RPMI7951 (cell line): ENCODE results near the gene PLD6. TPM values are rescaled to one million over a fixed set of nuclear protein-coding genes. Genes with fewer than 3 reads are reported as not detected.
"Not testable (repeated sequence)": the region's sequence is repeated elsewhere in the genome, so short reads cannot be mapped to it uniquely, and the experiment has no call there.

Source experiments
- DNase-seq: peaks from one replicate; pipeline ENCODE4 v3.0.0-alpha.2; 2012; ENCODE audit warnings: low read depth
- total RNA-seq: library from RNA; depleted of rRNA; stranded (reverse); fragments of >200 nt; shearing (Covaris generic); gene quantifications from 2 replicates; pipeline ENCODE4 v1.2.3, GENCODE V29; 2014

Gene PLD6
- total RNA-seq, 1 experiment from 2014 or later, result 0.24 TPM

- DNase-seq, result no peak
Measured at GRCh38 chr17:17177176-17177575, 29.0 kb downstream of the PLD6 start.

GRCh38 chr17:17176341-17176740 lies 29.8 kb downstream of the PLD6 start:
- DNase-seq, result no peak

- no peak for DNase-seq
Measured at GRCh38 chr17:17175917-17176316, 30.2 kb downstream of the PLD6 start.

- DNase-seq, result no peak
Measured at GRCh38 chr17:17175340-17175739, 30.8 kb downstream of the PLD6 start.

DNA sequence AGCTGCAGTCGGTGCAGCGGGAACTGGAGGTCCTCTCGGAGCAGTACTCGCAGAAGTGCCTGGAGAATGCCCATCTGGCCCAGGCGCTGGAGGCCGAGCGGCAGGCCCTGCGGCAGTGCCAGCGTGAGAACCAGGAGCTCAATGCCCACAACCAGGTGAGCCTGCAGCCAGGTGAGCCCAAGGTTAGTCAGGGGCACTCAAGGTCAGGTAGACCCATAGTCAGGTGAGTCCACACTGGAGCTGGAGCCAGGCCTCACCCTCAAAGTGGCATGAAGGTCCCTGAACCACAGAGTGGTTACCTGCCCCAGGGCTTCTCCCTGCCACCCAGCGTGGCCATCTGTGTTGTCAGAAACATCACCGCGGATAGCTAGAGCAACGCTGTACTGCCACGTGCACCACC lies 32.2 kb downstream of the PLD6 start:
- no peak for DNase-seq

DNA sequence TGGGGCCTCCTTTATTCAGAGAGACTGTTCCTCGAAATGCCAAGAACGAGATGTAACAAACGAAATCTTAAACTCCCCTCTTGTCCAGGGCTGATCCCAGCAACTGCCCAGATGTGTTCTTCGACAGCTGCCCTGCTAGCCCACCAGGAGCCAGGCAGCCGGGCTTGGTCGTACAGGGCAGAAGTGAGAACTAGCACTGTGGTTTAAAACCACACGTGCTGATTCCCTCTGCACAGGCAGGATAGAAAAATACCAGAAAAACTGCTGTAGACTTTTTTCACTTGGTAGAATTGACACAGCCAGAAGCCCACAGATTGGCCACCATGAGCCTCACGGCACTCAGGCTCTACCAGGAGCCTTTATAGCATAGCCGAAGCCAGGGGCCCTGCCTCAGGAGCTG lies 33.1 kb downstream of the PLD6 start:
- DNase-seq, result no peak

DNA sequence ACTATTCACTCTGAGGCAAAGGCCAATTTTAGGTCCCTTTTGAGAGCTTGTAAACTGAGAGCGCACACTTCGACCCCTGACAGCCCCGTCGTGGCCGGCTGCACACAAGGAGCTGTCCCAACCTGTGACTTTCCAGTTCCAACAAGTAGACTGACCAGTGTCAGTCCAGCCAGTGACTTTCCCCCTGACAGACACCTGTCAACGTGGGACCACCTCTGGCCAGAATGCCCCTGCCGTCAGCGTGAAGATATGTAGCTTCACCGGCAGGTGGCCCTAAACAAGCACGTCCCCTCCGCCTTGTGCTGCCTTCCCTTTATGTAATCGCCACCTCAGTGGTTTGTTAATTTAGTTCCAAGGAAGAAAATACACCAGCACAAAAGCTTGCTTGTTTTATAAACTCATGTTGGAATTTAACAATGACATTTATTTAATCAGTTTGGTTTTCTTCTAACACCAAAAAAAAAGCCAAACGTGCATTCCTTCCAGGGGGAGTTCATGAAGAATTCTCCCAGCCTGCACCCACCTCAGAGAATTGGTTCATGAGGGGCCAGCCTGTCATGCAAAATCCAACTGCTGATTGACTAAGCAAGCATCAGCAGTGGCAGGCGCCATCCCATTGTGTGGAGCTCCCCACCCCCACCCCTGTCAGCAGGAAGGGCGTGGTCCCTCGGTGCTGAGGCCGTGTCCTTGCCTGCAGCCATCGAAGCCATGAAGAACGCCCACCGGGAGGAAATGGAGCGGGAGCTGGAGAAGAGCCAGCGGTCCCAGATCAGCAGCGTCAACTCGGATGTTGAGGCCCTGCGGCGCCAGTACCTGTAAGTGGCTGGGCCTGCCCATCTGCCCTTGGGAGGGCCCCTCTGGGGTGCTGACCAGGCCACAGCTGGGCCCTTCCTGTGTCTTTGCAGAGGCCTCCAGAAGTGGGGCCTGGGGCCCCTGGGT lies 33.9 kb downstream of the PLD6 start:
- no peak for DNase-seq

DNA sequence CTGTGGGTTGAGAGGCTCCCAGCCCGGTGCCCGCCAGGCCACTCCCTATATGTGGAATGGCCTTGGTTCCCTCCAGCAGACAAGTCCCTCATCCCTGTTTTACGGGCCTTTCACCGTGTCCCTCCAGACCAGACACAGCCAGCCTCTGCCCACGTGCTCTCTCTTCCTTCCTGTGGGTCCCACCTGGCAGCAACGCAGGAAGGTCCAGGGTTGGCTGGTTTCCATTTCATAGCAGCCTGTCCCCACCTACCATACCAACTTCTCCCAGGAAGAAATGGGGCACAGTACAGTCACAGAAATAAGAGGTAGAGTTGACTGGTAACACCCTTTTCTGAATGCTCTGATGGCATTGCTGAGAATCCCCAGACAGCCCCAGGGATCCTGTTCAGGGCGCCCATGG lies 34.9 kb downstream of the PLD6 start:
- DNase-seq, result no peak

GRCh38 chr17:17170346-17170985 lies 35.7 kb downstream of the PLD6 start:
- peak; percentile 58 for DNase-seq

DNA sequence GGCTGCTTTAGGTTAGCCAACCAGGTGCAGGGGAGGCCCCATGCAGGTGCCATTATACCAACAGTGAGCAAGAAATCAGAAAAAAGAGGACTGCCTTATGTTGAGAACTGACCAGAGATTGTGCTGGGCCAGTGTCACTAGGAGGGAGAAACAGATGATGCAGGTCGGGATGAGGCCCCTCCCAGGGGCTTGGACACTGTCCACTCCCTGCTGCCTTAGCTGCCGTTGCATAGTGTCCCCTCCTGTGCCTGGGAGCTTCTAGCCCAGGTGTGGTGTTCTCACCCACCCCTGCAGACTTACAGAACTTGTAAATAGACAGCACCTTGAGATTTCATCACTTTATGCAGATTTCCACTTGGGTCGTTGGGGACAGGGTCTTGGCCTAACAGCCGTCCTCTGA lies 36.7 kb downstream of the PLD6 start:
- no peak for DNase-seq

DNA sequence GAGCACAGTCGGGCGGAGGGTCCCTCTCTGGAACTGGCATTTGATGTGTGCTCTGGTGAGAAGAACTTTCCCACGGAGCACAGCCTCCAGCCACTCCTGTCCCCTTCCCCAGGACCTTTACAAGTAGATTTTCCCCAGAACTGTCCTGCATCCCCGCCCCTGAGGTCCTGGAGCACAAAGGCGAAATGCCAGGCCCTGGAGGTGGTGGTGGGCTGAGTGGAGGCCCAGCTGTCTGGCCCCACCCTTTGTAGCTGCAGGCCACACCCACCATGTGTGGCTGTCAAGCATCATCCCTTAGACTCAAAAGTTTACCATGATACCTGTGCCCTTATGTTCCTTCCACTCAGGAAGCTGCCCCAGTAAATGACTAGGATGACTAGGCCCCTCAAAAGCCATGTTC lies 37.7 kb downstream of the PLD6 start:
- DNase-seq, result no peak

- DNase-seq, result no peak
Measured at GRCh38 chr17:17167986-17168385, 38.1 kb downstream of the PLD6 start.

DNA sequence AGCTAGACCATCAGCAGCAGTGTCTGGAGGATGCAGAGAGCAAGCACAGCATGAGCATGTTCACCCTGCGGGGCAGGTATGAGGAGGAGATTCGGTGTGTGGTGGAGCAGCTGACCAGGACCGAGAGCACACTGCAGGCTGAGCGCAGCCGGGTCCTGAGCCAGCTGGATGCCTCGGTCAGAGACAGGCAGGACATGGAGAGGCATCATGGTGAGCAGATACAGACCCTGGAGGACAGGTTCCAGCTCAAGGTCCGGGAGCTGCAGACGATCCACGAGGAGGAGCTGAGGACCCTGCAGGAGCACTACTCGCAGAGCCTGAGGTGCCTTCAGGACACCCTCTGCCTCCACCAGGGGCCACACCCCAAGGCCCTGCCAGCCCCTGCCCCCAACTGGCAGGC lies 38.8 kb downstream of the PLD6 start:
- DNase-seq, result no peak

GRCh38 chr17:17166446-17166845 lies 39.7 kb downstream of the PLD6 start:
- no peak for DNase-seq

GRCh38 chr17:17165666-17166308 lies 40.3 kb downstream of the PLD6 start:
- DNase-seq, result no peak

DNA sequence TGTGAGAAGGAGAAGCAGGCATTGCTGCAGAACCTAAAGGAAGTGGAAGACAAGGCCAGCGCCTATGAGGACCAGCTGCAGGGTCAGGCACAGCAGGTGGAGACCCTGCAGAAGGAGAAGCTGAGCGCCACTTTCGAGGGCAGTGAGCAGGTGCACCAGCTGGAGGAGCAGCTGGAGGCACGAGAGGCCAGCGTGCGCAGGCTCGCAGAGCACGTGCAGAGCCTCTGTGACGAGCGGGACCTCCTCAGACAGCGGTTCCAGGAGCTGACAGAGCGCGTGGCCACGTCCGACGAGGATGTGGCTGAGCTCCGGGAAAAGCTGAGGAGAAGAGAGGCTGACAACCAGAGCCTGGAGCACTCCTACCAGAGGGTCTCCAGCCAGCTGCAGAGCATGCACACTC lies 41.5 kb downstream of the PLD6 start:
- no peak for DNase-seq

DNA sequence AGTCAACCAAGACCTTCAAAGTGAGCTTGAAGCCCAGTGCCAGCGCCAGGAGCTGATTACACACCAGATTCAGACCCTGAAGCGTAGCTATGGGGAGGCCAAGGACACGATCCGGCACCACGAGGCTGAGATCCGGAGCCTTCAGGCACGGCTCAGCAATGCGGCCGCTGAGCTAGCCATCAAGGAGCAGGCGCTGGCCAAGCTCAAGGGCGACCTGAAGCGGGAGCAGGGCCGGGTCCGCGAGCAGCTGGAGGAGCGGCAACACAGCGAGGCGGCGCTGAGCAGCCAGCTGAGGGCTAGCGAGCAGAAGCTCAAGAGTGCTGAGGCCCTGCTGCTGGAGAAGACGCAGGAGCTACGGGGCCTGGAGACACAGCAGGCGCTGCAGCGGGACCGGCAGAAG lies 42.0 kb downstream of the PLD6 start:
- no peak for DNase-seq

DNA sequence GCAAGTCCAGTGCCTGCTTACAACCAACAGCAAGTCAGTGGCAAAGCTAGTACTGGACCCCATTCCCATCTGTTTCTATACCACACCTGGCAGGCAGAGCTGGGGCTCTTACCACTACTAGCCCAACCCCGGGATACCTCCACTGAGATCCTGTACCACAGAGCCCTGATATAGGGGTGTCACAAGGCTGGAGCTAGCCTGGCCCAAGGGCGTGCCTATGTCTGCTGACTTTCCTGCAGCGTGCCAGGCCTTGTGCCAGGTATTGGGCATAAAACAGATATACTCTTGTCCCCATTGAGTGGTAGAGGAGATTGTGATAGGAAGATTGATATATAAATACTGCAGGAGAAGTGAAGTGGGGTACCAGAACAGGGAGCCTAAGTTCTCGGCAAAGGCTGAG lies 44.4 kb downstream of the PLD6 start:
- no peak for DNase-seq

DNA sequence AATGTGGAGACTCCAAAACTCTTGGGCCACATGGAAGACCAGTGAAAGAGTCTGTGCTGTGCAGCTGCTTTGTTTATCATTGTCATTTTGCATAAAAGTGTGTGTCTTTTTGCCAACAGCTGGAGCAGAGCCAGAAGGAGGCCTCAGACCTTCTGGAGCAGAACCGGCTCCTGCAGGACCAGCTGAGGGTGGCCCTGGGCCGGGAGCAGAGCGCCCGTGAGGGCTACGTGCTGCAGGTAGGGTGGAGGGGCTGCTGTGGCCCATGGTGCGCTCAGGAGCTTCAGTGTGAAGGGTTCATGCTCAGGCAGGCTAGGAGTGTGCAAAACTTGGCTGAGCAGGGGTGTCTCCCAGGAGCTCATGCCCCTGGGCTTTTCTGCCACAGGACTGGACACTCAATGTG lies 45.0 kb downstream of the PLD6 start:
- DNase-seq, result no peak

DNA sequence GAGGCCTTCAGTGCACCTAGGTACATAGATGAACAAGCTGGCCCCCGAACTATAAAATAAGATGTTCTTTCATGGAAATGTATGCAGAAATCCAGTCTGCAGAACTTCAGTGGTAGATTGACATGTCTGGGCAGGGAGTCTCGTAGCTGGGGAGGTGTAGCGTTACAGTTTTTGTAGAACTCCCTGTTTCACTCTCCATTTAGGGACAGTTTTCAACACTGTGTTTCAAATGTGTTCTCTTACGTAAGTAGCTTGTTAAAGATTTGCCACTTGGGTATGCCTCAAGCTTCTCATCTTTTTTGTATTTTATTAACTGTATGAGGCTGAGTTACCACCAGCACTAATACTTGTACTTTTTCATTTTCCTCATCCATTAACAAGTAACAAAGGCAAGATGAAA lies 46.6 kb downstream of the PLD6 start:
- DNase-seq, result no peak

- DNase-seq, result not testable (repeated sequence)
Measured at GRCh38 chr17:17158506-17158905, 47.6 kb downstream of the PLD6 start.

DNA sequence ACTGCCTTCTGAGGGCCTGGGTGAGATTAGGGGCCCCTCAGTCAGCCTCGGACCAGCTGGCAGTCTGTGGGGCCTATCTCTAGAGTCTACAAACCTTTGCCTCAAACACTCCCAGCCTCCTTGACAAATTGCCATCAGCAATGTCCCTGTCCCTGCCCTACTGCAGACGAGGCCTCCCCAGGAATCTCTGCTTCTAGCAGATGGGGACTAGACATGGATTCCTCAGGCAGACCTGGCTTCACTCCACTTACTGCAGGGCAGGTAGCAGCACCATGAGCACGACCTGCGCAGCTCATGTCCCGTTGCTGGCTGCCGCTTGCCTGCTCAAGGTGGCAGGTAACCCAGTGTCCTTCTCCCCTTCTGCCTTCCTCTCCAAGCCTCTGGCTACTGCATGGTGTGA lies 49.1 kb downstream of the PLD6 start:
- no peak for DNase-seq

DNA sequence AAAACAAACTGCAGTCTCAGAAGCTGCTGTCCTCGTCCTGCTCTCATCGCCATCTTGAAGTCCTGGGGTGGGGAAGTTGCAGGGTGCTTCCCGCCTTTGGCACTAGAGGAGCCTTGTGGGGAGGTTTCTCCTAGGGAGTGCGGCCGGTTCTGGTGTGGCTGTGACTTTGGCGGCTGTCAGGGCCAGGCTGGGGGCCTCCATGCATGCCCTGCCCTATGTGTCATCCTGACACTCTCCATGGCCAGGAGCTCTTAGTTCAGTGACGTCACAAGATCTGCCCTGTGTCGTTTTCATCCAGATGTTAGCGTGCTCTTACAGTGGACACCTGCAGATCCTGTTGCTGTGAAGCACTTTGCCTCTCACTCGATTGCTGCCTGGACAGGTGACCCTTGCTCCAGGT lies 49.6 kb downstream of the PLD6 start:
- peak; percentile 57 for DNase-seq
